Activated B cell treated with CpG ODN at 0.5 μM for 24 hours (primary cell): ENCODE data around the gene NOS1AP. TPM values are rescaled to one million over a fixed set of nuclear protein-coding genes. Genes with fewer than 3 reads are reported as not detected.

Source experiments
- ATAC-seq: fragments of 200-7000 bp; cut with Tn5 transposase; one replicate; pipeline ENCODE4 v1.10.0; 2021; ENCODE audit warnings: low read depth, mild to moderate bottlenecking, moderate library complexity
- CTCF ChIA-PET: fragments of 350-600 bp; sonication (Branson Sonifier 250); formaldehyde crosslinking; loops from one replicate; lab custom pipeline; 2021; ENCODE audit warnings: antibody characterized with exemption; lab: Charles Lee
- POLR2A ChIA-PET: fragments of 350-600 bp; sonication (Branson Sonifier 250); formaldehyde crosslinking; loops from one replicate; lab custom pipeline; 2021; ENCODE audit warnings: antibody characterized with exemption; lab: Charles Lee
- DNase-seq: peaks from one replicate; pipeline ENCODE4 v3.0.0; 2022
- H3K27ac Mint-ChIP-seq: one replicate; pipeline ENCODE4 v1.8.0; 2020; ENCODE audit warnings: mixed read lengths
- H3K27me3 Mint-ChIP-seq: one replicate; pipeline ENCODE4 v1.8.0; 2021; ENCODE audit warnings: mixed read lengths
- H3K36me3 Mint-ChIP-seq: one replicate; pipeline ENCODE4 v1.8.0; 2021; ENCODE audit warnings: low read depth, mixed read lengths
- H3K4me1 Mint-ChIP-seq: one replicate; pipeline ENCODE4 v1.8.0; 2021; ENCODE audit warnings: mixed read lengths
- H3K4me3 Mint-ChIP-seq: one replicate; pipeline ENCODE4 v1.8.0; 2020; ENCODE audit warnings: mild to moderate bottlenecking, mixed read lengths
- H3K9me3 Mint-ChIP-seq: one replicate; pipeline ENCODE4 v1.8.0; 2020; ENCODE audit warnings: mixed read lengths
- intact Hi-C: fragments of 100-400 bp; cut with micrococcal nuclease; formaldehyde crosslinking; loops from one replicate; pipeline ENCODE4 v1.15.1; 2024
- total RNA-seq: library from RNA; stranded (reverse); gene quantifications from 2 replicates; pipeline ENCODE4 v1.2.3, GENCODE V29; 2022
- TF ChIP-seq, protein P1 (sequence below): fragments of 200-600 bp; IDR thresholded peaks from one replicate; pipeline ENCODE4 v1.8.0; 2022; ENCODE audit warnings: antibody characterized with exemption, mild to moderate bottlenecking

The NOS1AP gene
- total RNA-seq, 1 donor from 2014 or later, result not detected

DNA sequence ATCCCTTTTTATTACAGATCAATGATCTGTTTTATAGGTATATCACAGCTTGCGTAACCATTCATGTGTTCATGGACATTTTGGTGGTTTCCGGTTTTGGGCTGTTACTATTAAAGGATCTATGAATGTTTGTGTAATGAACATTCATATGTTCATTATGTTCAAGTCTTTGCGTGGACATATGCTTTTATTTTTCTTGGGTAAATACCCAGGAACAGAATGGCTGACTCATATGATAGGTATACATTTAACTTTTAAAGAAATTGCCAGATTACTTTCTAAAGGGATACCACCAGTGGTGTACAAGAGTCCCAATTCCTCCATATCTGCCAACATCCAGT lies 233.5 kb downstream of the NOS1AP start:
- ATAC-seq, result no peak
- CTCF ChIA-PET, result no interaction called here
- H3K4me1 Mint-ChIP-seq, result no peaks in the 10 kb centered on the region
- H3K27me3 Mint-ChIP-seq, result peaks cover 12% of the 10 kb centered on the region
- H3K36me3 Mint-ChIP-seq, result no peaks in the 10 kb centered on the region
- TF ChIP-seq, protein P1, sequence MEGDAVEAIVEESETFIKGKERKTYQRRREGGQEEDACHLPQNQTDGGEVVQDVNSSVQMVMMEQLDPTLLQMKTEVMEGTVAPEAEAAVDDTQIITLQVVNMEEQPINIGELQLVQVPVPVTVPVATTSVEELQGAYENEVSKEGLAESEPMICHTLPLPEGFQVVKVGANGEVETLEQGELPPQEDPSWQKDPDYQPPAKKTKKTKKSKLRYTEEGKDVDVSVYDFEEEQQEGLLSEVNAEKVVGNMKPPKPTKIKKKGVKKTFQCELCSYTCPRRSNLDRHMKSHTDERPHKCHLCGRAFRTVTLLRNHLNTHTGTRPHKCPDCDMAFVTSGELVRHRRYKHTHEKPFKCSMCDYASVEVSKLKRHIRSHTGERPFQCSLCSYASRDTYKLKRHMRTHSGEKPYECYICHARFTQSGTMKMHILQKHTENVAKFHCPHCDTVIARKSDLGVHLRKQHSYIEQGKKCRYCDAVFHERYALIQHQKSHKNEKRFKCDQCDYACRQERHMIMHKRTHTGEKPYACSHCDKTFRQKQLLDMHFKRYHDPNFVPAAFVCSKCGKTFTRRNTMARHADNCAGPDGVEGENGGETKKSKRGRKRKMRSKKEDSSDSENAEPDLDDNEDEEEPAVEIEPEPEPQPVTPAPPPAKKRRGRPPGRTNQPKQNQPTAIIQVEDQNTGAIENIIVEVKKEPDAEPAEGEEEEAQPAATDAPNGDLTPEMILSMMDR, result no peak
- H3K9me3 Mint-ChIP-seq, result peaks cover 4% of the 10 kb centered on the region
- POLR2A ChIA-PET, result no interaction called here
- H3K27ac Mint-ChIP-seq, result no peak overlapping the region
- DNase-seq, result no peak
- intact Hi-C loops, result no loop called here
- H3K4me3 Mint-ChIP-seq, result no peak overlapping the region

DNA sequence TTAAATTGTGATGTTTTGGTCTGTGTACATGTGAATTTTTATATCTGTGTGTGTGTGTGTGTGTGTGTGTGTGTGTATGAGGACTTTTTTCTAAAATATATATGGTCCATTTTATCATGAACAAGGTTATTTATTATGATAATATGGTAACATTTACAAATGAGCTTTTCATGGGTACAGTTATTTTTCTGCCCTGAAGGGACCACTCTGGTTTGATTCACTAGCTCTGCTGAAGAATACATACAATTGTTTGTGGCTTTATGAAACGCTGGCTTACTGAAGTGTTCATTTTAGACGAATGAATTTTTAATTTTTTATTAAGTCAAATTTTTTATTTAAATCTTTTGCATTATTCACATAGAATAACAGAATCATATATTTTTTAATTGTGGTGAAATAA lies 235.2 kb downstream of the NOS1AP start:
- DNase-seq (no peak), ATAC-seq (no peak)
- POLR2A ChIA-PET, result no interaction called here
- CTCF ChIA-PET, result no interaction called here
- Mint-ChIP-seq H3K4me3 (no peak overlapping the region), H3K36me3 (no peaks in the 10 kb centered on the region), H3K27me3 (peaks cover 5% of the 10 kb centered on the region), H3K27ac (no peak overlapping the region), H3K9me3 (peaks cover 16% of the 10 kb centered on the region), H3K4me1 (no peaks in the 10 kb centered on the region)
- TF ChIP-seq, protein P1, result no peak
- intact Hi-C loops, result no loop called here

DNA sequence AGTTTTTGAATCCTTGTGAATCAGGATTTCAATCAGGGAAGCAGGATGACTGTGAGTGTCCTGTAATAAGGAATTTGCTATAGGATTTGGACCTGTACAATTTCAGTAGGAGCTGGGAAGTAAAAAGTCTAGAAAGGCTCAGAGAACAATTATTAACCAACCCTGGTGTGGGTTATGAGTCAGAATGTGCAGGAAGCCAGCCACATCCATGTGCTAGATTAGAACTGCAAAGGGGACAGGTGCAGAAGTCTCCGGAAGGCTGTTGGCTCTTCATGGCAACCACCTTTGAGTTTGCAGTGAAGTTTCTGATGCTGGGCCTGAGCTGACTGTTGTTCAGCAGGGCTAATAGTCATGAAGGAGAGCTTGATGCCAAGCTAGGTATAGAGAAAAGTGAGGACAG lies 236.5 kb downstream of the NOS1AP start:
- Mint-ChIP-seq H3K4me1 (no peaks in the 10 kb centered on the region), H3K27ac (no peak overlapping the region), H3K36me3 (no peaks in the 10 kb centered on the region), H3K27me3 (peaks cover 5% of the 10 kb centered on the region), H3K4me3 (no peak overlapping the region), H3K9me3 (peaks cover 16% of the 10 kb centered on the region)
- CTCF ChIA-PET, result no interaction called here
- POLR2A ChIA-PET, result no interaction called here
- TF ChIP-seq, protein P1, result no peak
- intact Hi-C loops, result no loop called here
- ATAC-seq (no peak), DNase-seq (no peak)

DNA sequence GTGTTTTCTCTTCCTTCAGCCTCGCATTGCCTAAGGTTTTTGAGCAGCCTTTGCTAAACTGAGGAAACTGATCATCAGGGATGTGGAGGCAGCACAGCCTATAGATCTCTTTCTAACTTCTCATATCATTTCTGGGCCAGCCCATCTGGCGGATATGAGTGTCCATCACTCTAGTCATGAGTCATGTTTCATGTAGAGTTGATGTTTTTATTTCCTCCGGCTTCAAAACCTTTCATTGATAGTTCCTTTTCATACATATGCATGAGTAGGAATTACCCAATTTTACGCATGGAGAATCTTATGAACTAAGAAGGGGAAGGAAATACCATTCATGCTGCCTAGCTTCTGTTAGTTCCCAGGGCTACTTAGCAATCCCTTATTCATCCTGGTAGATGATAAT lies 240.8 kb downstream of the NOS1AP start:
- POLR2A ChIA-PET, result no interaction called here
- Mint-ChIP-seq H3K9me3 (peaks cover 16% of the 10 kb centered on the region), H3K27ac (no peak overlapping the region), H3K4me1 (no peaks in the 10 kb centered on the region), H3K27me3 (peaks cover 4% of the 10 kb centered on the region), H3K36me3 (no peaks in the 10 kb centered on the region), H3K4me3 (no peak overlapping the region)
- no peak for ATAC-seq
- TF ChIP-seq, protein P1, result no peak
- intact Hi-C loops, result no loop called here
- CTCF ChIA-PET, result no interaction called here
- no peak for DNase-seq

DNA sequence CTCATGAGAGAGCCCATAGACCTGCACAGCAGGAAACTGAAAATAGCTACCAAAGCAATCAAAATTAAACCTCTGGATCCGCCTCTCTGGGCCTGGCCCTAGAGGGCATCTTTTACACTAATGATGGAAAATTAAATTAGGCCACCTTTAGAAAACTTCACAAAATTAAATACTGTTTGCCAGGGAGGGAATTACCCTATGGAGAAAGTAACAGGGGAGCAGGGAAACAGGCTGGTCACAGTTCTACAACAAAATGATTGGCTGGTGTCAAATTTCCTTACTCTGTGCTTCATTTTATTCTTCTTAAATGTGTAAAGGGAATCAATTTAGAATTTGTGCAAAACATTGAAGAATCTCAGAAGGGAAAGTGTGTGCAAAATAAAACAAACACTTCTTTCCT lies 244.7 kb downstream of the NOS1AP start:
- DNase-seq (no peak), ATAC-seq (no peak)
- Mint-ChIP-seq H3K27me3 (peaks cover 6% of the 10 kb centered on the region), H3K36me3 (no peaks in the 10 kb centered on the region), H3K4me3 (no peak overlapping the region), H3K27ac (no peak overlapping the region), H3K9me3 (peaks cover 3% of the 10 kb centered on the region), H3K4me1 (no peaks in the 10 kb centered on the region)
- CTCF ChIA-PET, result no interaction called here
- POLR2A ChIA-PET, result no interaction called here
- intact Hi-C loops, result no loop called here
- TF ChIP-seq, protein P1, result no peak
